Spleen (tissue), 7 donors: ENCODE measurements around the gene FLYWCH1.

Source experiments
- POLR2A ChIP-seq, 3 donors: fragments of 450-650 bp; IDR thresholded peaks; one replicate each; pipeline ENCODE4 v1.5.1; 2017; ENCODE audit warnings: antibody characterized with exemption in 3 of 3, mild to moderate bottlenecking in 1 of 3
- POLR2AphosphoS5 ChIP-seq, 3 donors: sonication (generic); formaldehyde crosslinking; IDR thresholded peaks; one replicate each; pipeline ENCODE4 v1.5.1; 2017; ENCODE audit warnings: antibody characterized with exemption in 3 of 3
- TF ChIP-seq, protein P1 (sequence below), 11 experiments: fragments of 200-600 bp in 7 of 11; fragments of 450-650 bp in 4 of 11; sonication (generic) in 4 of 11; IDR thresholded peaks in 8 of 11; conservative IDR thresholded peaks in 3 of 11; 1 replicate in 7 of 11; 2 replicates in 4 of 11; pipeline versions ENCODE4 v1.4.0 to v1.8.0; 2016 to 2021; ENCODE audit warnings: antibody characterized with exemption in 11 of 11, inconsistent platforms in 4 of 11, mild to moderate bottlenecking in 1 of 11
- donor health status: DM: no; HTN: no; CAD: no; lungs with moderate emphysema.
- donor health status: DM: no; HTN: no; CAD: no.
- donor health status: DM: no; HTN: no; CAD: no.

DNA sequence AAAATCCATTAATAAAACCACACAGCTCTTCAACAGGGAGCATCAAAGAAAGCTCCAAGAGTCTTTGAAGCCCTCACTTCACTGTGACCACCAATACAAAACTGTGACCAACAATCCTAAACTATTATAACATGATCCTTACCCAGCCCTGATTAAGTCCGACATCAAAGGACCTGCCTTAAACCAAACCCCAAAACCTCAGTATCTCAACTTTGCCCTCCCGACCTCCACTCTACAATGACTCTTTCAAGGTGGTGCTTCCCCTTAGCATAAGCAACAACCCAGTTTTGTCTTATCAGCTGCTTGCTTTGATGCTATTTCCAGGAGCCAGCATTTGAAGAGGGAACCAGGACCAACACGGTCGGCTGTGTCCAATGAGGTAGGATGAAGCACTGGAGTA is 45.3 kb upstream of the FLYWCH1 start:
- TF ChIP-seq, protein P1, sequence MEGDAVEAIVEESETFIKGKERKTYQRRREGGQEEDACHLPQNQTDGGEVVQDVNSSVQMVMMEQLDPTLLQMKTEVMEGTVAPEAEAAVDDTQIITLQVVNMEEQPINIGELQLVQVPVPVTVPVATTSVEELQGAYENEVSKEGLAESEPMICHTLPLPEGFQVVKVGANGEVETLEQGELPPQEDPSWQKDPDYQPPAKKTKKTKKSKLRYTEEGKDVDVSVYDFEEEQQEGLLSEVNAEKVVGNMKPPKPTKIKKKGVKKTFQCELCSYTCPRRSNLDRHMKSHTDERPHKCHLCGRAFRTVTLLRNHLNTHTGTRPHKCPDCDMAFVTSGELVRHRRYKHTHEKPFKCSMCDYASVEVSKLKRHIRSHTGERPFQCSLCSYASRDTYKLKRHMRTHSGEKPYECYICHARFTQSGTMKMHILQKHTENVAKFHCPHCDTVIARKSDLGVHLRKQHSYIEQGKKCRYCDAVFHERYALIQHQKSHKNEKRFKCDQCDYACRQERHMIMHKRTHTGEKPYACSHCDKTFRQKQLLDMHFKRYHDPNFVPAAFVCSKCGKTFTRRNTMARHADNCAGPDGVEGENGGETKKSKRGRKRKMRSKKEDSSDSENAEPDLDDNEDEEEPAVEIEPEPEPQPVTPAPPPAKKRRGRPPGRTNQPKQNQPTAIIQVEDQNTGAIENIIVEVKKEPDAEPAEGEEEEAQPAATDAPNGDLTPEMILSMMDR (IDR thresholded peaks at IDR 0.05 in 8 of 11, conservative IDR thresholded peaks at IDR 0.05 in 3 of 11) = no peak
- TF ChIP-seq POLR2A (IDR thresholded peaks at IDR 0.05) (no peak), POLR2AphosphoS5 (IDR thresholded peaks at IDR 0.05) (no peak)
